Keratinocyte (primary cell): Measurements from ENCODE around the gene RNF144A.

Experiments used
- CTCF ChIP-seq, 3 experiments: IDR thresholded peaks in 1 of 3; conservative IDR thresholded peaks in 1 of 3; optimal IDR thresholded peaks in 1 of 3; 2 replicates in 2 of 3; 3 replicates in 1 of 3; pipeline versions ENCODE3 to v1.5.1; 2011; ENCODE audit warnings: low read length in 3 of 3, mild to moderate bottlenecking in 3 of 3, moderate library complexity in 2 of 3, control low read depth in 1 of 3, inconsistent platforms in 1 of 3; ENCODE audit not compliant: insufficient read depth in 2 of 3; ENCODE audit errors: extremely low read depth in 1 of 3
- EZH2 ChIP-seq: IDR thresholded peaks from one replicate; pipeline ENCODE4 v1.6.1; 2012; ENCODE audit warnings: inconsistent platforms, mild to moderate bottlenecking, low read length, moderate library complexity

- TF ChIP-seq CTCF (optimal IDR thresholded peaks at IDR 0.05 in 1 of 3, IDR thresholded peaks at IDR 0.05 in 1 of 3, conservative IDR thresholded peaks at IDR 0.05 in 1 of 3; ENCODE audit: extremely low read depth in 1 of 3, insufficient read depth in 2 of 3, low read length in 3 of 3): no peak
- TF ChIP-seq EZH2: no peak
Observed at GRCh38 chr2:6959751-6960150, 42.5 kb downstream of the RNF144A start.
